NT2/D1 (cell line): ENCODE data around the gene ADH1C.

Experiments used
- SUZ12 ChIP-seq: IDR thresholded peaks from 2 replicates; pipeline ENCODE4 v1.6.1; 2011; ENCODE audit not compliant: insufficient read length, insufficient read depth; ENCODE audit errors: extremely low read depth
- YY1 ChIP-seq: IDR thresholded peaks from 2 replicates; pipeline ENCODE4 v1.6.1; 2011; ENCODE audit not compliant: insufficient read length, insufficient read depth
- ZNF274 ChIP-seq: IDR thresholded peaks from 2 replicates; pipeline ENCODE4 v1.6.1; 2011; ENCODE audit warnings: mild to moderate bottlenecking, low read depth, low read length

GRCh38 chr4:99378876-99379275, 26.3 kb upstream of the ADH1C start:
- TF ChIP-seq ZNF274 (no peak), YY1 (no peak), SUZ12 (no peak)
